NCI-H1694 (cell line): Measurements from ENCODE around the gene CHD5.
A peak's percentile ranks its signal among the peaks of the same experiment; 100 is the strongest.

ENCODE experiments used
- DNase-seq: peaks from one replicate; lab custom pipeline; 2025; lab: John Stamatoyannopoulos, UW

CHD5 gene

DNA sequence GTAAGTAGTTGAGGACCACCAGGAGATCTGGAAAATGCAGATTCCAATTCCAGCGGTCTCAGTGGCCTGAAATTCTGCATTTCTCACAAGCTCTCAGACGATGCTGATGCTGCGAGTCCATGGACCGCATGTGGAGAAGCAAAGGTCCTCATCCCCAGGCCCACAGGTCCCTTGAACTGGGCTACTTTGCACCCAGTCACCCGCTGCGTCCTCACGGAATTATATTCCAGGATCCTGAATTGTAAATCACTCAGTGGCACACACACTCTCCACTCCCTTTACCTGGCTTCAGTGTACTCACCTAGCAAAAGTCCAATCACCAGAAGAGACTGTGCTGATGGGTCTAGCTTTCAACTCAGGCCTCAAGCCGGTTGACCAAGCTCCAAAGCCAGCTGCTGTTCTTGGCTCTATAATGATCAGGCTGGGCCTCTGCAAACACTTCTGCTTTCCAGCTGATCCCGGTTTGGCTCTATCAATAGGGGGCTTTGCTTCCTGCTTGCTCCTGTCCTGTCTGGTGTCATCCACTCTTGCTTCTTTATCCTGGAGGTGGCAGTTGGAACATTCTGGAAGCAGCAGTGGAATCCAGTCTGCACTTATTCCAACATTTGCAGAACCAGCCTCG, 20.2 kb upstream of the CHD5 start:
- DNase-seq: no peak

DNA sequence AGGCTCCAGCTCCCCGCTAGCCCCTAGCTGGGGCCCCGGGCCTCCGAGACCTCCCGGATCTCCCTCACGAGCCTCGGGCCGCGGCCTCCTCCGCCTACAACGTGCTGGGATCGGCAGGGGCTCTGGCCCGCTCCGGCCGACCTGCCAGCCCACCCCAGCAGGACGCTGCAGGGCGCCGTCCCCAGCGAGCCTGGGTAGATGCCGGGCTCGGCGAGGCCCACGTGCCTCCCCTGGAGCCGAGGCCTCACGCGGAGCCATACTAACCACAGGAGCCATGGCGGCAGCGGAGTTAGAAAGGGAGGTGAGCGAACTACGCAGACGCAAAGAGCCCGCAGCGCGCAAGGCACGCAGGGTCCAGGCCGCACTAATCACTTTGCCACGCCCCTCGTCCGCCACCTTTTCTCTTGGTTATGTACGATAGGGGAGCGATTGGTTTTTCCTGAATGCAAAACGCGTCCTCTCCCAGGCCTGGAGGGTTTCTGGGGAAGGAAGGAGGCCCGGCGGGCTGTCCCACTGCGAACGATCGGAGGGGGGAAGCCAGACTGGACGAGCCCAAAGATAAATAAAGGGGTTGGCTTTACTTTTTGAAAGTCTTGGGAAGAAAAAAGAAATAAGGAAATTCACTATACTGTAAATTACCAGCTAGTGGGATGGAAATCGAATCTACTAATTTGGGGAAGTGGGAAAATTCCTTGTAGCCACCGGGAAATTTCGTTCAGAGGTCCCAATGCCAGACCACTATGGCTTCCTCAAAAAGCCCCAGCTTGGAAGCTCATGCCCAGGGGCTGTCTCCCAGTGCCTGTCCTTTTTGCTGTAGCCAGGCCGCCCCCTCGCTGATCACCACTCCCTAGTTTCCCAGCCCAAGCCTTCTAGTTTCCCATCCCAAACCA, 19.4 kb upstream of the CHD5 start, which contains the start of gene RPL22:
Gene RPL22, minus strand, starts transcription at position 298 of the 890 bp plus-strand sequence. Its CDS starts 22 bp downstream, at position 276.
- DNase-seq: peak; percentile 98

DNA sequence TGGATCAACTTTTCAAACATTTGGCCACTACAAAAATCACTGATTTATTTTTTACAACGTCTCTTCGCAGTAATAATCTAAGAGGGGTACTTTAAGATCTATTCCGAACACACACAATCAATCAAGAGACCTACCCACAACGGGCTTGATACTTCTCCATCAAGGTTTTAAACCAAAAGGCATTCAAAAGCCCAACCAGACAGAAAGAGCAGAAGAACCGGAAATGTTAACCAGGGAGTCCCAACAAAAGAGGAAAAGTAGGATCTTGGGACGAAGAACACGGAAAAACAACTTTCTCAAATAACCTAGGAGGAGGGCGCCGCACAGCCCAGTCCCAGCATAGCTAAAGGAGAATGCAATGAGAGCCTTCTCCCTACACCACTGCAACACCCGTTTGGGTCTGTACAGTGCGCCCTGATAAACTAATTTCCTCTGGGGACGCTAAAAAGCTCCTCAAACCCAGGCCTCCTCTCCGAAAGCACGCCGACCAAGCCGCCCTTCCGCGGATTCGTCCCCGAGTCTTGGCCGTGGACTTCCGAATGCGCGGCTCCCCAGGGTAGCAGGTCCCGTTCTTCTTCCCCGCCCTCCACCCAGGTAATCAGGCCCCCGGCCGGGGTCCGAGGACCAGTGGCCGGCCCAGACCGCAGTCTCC, 18.7 kb upstream of the CHD5 start:
- no peak for DNase-seq

DNA sequence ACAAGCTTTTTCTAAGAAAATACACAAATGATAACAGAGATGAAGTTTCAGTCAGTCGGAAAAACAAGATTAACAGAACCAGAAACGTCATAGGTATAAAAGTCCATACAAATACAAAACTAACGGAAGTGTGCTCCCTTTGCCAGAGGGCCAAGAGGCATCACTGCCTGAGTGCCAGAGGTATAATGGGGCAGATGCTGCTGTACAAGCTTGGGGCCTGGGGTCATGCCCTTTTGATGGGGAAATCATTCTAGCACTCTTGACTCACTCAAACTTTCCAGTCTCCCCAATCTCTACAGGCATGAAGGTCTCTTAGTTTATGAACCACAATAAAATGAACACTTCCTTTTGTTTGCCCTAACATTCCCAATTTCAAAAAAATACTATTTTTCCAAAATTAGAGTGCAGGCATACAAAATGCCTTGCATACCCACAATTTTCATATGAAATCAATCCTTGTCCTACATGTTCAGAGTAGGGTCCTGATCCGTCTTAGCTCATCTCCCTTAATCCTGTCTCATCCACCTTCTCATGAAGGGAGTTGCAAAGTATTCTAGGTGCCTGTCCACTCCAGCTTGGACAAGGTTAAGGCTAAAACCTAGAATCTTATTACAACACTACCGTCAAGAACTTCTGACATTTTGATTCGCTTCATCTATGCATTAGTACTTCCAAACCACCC, 17.8 kb upstream of the CHD5 start:
- DNase-seq: no peak

DNA sequence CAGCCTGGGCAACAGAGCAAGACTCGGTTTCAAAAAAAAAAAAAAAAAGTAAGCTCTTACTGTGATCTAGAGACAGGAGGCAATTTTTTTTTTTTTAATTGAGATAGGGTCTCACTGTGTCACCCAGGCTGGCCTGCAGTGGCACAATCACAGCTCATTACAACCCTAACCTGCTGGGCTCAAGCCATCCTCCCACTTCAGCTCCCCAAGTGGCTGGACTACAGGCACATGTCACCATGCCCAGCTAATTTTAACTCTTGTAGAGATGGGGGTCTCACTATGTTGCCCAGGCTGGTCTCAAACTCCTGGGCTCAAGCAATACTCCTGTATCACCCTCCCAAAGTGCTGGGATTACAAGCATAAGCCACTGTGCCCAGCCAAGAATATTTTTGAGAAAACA, 11.8 kb upstream of the CHD5 start:
- DNase-seq: no peak

DNA sequence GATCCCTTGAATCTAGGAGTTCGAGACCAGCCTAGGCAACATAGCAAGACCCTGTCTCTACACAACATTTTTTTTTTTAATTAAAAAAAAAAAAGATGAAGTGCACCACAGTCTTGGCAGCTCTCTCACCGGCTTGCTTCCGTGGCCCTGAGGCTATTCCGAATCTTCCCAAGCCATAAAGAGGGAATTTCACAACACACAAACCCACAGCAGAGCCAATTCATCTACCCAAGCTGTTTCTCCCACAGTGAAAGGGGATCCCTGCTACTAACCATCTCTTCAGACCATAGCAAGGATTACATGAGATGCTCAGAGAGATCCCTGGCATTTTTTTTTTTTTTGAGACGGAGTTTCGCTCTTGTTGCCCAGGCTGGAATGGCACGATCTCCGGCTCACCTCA, 8.3 kb upstream of the CHD5 start:
- DNase-seq: no peak

DNA sequence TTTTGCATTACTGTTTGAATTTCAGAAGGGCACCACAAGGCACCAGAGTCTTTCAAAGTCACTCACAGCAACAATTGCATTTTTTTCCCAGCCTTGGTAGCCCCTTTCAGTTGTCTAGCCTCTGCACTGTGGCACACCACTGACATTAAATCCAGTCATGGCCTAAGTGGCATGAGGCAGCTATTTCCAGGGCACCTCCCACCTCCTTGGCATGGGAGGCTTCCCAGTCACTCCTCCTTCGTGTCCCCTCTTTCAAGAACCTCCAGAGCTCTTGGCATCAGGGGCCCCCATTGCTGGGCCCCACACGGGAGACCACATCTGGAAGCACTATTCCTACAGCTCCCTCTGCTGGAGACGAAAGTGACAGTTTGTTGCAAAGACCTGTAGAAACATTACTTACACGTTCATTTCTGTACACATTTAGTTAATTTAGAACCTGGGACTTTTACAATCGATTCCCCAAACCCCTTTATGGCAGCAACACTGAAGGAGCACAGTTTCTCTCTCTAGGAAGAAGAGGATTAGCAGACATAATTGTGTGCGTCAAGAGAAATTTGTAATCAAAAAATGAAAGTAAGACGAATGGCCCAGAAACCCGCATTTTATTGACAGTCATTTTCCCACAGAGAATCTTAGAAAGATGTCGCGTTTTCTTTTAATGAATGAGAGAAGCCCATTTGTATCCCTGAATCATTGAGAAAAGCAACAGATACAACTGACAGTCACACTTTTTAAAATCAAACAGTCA, 5.7 kb upstream of the CHD5 start:
- peak; percentile 28 for DNase-seq

DNA sequence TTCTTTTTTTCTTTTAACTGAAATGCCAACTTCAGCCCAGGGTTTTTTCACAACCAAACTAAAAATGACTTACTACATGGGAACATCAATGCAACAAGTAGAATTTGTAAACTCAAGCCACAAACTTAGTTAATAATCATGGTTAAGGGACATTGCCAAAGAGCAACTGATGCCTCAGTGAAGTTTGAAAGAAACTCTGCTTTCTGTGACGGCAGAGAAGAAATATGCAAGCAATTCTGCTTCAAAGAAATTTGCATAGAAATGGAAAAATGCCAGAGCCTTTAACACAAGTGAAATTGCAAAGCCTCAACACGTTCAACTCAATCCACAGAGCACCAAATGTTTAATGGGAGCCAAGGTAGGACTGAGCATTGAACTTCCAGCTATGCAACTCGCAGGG, 5.0 kb upstream of the CHD5 start:
- DNase-seq: no peak

DNA sequence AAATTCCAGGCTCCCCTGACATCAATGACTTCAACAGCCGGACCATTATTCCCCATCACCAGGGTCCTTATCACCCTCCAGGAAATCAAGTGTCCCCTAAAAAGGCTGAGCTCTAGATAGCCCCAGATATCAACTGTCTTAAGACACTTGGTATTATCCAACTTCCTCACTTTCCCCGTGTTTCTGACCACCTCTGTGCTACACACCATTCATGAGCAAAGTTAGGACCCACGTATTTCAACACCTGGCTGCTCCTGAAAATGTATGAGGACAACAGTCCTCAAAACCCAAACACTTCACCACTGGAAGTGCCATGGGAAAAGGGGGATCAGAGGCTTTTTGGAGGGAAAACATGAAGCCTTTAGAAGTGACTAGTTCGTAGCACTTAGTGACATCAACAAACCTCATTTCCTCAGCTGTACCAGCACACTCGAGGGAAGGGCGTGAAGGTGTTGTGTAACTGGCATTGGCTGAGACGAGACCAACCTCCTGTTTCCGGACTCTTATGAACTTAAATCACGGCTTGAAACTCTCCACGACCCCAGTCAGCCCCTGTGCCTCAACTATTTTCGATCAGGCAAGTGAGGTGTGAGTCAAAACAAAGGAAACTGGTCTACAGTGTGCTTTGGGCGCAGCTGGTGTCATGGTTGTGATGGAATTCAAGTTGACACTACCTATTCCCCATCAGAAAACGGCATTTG, 4.1 kb upstream of the CHD5 start:
- no peak for DNase-seq

DNA sequence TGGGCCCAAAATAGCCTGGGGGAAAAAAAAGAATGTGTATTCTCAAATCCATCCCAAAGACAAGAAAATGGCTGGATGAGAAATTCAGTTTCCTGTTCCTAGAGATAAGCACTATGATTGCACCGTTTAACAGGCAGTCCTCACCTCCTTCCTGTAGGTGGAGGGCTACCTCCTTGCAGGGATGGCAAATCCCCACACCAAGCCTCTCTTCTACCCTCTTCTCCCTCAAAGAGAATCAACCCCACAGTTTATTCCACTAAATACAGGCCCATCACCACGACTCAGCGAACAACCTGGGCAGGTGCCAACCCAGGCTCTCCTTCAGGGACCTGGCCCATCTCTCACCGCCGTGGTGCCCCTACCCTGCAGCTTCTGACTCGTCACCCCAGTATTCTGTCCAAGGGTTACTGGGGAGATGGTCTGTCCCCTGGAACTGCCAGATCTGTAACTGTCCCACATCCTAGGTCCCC, 3.4 kb upstream of the CHD5 start:
- DNase-seq: no peak

DNA sequence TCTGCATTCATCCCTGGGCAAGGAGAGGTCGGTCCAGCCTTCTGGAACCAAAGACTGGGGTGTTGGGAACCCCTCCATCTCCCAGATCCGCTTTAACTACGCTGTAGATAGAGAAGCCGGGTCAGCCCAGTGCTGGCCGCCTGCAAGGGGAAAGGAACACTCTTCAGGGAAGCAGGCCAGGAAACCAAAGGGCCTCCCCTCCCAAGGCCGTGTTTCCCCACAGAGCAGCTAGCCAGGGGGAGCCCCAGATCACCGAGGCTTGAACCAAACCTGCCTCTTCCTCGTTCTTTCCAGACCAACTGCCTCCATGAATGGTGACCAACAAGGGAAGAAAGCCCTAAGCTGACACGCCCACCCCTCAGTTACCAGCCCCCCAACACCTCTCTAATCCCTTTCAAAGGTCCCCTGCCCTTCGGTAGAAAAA, 1.2 kb upstream of the CHD5 start:
- DNase-seq: no peak

DNA sequence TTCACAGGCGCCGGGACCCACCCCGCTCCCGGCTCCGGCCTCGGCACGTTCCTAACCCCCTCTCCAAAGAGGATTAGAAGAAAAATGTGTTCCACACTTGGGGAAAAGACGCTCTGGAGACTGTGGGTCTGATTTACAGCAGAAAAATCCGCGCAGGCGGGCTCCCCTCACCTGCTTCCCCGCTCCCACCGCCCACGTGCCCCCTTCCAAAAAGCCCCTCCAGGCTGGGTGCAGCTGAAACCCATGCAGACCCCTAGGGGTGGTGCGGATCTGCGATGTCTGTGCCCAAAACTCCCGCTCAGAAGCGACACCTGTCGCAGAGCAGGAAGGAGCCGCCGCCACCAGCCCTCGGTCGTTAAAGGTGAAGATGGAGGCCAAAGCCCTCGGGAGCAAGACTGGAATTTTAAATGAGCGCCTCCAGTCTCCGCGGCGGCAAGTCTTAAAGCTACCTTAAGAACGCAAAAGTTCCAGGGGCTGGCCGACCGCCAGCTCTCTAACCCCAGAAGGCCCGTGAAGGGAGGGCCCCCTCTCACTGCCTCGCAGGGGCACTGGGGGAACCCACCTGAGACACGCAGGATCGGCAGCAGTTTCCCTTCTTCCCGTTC, 688 bp upstream of the CHD5 start:
- DNase-seq: no peak

DNA sequence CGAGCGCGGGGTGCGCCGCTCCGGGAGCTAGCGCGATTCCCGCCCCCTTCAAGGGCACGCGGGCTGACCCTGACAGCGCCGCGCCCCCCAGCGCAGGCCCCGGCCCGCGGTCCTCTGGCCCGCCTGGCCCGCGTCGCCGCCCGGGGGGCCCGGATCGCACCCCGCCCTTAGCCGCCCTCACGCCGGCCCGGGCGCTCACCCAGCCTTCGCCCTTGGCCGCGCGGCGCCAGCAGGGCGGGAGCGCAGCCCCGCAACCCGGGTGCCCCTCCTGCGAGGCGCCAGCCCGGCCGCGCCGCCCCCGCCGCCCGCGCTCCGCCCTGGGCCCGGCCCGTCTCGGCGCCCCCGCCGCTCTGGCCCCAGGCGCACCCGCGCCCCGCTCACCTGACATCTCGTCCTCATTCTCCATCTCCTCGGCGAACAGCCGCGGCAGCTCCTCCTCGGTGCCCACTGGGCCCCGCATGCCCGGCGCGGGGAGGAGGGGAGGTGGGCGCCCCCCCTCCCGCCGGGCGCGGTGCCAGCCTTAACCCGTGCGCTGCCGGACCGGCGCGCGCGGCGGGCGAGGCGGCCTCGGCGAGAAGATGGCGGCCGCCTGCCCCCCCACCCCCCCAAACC, 451 bp downstream of the CHD5 start:
- no peak for DNase-seq

DNA sequence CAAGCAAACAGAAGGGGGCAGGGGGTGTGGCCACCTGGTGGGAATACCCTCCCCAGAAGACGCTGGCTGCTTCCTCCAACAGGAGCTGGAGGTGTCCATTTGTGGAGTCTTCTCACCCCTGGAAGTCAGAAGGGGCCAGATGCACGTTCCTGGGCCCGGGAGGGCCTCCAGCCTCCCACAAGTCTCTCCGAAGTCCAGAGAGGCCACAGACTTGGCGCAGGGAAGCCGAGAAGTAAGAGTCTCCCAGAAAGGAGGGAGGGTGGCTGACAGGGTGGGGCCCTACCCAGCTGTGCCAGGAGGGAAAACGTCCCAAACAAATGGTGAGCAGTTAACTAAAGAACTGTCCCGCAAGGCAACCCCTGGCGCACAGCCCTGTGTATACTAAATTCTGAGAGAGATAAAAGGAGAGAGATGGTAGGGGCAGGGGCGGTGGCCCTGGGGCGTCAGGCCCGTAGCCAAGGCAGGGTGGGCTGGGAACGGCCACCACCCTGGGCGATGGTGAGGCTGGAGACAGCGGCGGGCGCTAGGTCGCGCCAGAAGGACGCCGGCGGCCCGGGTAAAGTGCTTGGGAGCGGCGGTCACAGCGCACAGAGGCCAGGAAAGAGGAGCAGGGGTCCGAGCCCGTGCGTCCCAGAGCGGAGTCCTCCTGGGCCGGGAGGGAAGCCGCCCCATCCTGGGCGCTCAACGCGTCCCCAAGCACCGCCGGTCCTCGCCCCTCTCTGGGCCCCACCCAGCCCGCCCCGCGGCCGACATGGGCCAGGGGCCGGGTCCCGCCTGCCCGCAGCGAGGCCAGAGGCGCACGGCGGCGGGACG, 1.2 kb downstream of the CHD5 start:
- DNase-seq: no peak

DNA sequence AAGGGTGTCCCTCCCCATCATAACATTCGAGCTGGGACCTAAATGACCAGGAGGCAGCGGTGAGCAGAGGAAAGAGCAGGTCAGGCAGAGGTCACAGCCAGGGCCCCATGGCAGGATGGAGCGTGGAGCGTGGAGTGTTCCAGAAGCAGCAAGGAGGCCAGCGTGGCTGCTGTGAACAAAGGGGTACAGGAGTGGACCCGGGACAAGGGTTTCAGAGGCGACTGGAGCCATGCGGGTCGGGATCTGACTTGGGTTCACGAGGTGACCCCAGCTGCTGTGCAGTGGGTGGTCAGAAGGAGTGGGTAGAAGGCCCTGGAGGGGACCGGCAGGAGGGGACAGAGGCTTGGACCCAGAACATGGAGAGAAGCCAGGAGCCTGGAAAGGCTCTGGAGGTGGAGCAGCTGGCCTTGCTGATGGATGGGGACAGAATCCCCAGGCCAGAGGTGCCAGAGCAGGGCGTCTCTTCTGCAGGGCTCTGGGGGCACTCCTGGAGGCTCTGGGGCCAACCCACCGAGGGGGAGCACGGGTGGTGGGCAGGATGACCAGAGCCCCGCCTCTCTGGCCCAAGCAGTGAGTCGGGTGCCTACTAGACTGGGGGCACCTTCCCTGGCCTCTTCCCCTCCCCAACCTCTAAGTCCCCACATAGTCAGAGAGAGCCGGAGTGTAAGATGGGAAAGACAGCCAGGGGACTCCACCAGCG, 2.3 kb downstream of the CHD5 start:
- DNase-seq: no peak

DNA sequence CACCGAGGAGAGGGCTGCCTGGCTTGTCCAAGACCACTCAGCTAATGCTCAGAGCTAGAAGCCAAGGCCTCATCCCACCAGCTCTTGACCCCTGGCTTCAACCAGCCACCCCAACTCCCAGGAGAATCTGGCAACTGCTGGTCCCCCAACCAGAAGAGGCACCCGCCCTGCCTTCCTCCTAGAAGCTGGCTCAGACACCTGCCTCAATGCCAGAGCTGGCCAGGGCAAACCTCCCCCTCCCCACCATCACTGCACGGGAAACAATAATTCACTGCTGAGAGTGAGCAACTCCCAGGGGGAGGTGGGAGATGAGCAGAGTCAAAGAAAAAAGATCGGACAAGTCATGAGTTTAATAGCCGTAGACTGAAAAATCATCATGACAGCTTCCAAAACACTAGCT, 3.3 kb downstream of the CHD5 start:
- no peak for DNase-seq

DNA sequence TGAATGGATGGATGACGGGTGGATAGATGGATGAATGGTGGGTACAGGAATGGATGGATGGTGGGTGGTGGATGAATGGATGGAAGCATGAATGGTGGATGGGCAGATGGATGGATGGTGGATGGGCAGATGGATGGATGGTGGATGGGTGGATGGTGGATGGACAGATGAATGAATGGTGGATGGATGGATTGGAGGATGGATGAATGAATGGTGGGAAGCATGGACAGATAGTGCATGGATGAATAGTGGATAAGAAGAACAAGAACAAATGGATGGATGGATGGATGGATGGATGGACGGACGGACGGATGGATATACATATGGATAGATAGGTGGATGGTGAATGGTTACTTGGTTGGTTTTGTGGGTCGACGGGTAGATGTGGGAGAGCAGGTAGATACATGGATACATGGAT, 4.7 kb downstream of the CHD5 start:
- DNase-seq: no peak

DNA sequence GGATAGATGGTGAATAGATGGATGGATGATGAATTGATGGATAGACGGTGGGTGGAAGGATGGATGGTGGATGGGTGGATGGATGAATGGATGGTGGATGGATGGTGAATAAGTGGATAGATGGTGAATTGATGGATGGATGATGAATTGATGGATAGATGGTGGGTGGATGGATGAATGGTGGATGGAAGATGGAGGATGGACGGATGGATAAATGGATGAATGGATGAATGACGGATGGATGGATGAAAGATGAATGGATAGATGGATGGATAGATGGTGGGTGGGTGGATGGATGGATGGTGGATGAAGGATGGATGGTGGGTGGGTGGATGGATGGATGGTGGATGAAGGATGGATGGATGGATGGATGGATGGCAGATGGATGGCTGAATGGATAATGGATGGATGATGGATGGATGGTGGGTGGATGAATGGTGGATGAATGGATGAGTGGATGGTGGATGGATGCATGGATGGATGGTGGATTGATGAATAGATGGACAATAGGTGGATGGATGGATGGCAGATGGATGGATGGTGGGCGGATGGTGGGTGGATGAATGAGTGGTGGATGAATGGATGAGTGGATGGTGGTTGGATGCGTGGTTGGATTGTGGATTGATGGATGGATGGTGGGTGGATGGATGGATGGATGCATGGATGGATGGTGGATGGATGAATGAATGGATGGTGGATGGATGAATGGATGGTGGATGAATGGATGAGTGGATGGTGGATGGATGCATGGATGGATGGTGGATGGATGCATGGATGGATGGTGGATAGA, 5.3 kb downstream of the CHD5 start:
- no peak for DNase-seq
